NB4 (cell line): ENCODE results near the gene DLG1.

ENCODE experiments used
- DNase-seq: peaks from one replicate; pipeline ENCODE4 v3.0.0; 2010; ENCODE audit warnings: low read depth
- H3K4me3 ChIP-seq: one replicate; pipeline ENCODE4 v1.5.1; 2011; ENCODE audit warnings: mild to moderate bottlenecking, low read depth, low read length, moderate library complexity
- CTCF ChIP-seq: IDR thresholded peaks from one replicate; pipeline ENCODE4 v1.5.1; 2012; ENCODE audit warnings: low read depth, low read length
- MAX ChIP-seq: IDR thresholded peaks from 2 replicates; pipeline ENCODE4 v1.6.1; 2011; ENCODE audit warnings: low read depth, low read length
- MYC ChIP-seq: IDR thresholded peaks from 2 replicates; pipeline ENCODE4 v1.6.1; 2011; ENCODE audit warnings: low read depth, low read length
- POLR2A ChIP-seq: IDR thresholded peaks from 2 replicates; pipeline ENCODE4 v1.6.1; 2011; ENCODE audit warnings: mild to moderate bottlenecking; ENCODE audit not compliant: insufficient read length; ENCODE audit errors: extremely low read depth

The DLG1 gene

DNA sequence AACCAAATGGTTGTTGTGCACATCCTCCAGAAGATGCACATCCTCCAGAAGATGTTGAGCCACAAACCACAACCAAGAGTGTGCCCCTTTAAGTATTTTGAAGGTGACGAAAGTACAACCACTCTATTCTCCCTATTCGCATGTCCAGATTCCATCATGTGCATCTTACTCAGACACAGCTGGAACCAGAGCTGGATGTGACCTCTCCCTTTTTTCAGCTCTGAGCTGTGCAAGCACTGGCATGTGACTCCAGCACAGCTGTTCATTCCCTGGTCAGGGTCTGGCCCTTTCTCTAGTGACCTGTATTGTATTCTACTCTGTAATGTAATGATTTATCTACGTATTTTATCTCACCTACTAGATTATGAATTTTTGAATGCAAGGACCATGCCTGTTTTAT lies 29.3 kb upstream of the DLG1 start:
- no peak for TF ChIP-seq CTCF
- TF ChIP-seq MAX = no peak
- no peak for TF ChIP-seq MYC
- TF ChIP-seq POLR2A = no peak
- no peak for DNase-seq
- no peak overlapping the region for H3K4me3 ChIP-seq

DNA sequence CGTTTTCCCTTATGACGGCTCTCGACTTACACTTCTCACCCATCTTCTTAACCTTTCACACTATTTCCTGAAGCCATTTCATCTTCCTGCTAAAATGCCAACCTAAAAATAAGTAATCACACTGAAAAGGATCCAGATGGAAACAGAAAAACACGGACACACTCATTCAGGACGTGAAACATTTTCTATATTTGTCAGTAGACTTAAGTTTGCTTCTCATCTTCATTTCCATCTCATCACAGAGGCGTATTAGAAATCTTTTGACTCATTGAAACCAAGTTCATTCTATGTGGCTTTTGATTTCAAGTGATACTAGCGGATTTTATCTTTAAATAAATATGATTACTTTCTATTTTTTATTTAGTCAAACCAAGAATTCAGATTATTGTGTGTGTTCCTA lies 27.4 kb upstream of the DLG1 start:
- H3K4me3 ChIP-seq = no peak overlapping the region
- DNase-seq = no peak
- TF ChIP-seq POLR2A (no peak), MYC (no peak)

GRCh38 chr3:197322149-197322548 lies 23.7 kb upstream of the DLG1 start:
- TF ChIP-seq CTCF = no peak
- TF ChIP-seq MAX = no peak
- no peak for TF ChIP-seq MYC
- no peak for TF ChIP-seq POLR2A
- no peak overlapping the region for H3K4me3 ChIP-seq
- DNase-seq = no peak

DNA sequence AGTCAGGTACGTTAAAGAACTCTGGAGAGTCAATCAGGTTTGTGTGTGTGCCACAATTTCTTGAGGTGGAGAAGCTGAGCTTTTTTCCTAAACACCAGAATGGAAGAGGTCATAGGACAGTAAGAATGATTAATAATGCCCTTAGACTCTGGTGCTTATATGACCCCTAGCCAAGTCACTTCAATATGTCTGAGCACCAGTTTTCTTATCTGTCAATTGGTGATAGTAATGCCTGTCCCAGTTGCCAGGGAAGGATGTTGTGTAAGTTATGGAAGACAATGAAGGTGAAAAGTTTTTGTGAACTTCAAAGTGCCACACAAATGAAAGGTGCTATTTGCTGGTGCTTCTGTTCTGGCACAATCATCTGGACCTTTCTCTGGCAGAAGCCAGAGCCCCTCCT lies 22.2 kb upstream of the DLG1 start:
- TF ChIP-seq POLR2A = no peak
- DNase-seq = no peak
- no peak overlapping the region for H3K4me3 ChIP-seq

GRCh38 chr3:197317250-197317963 lies 19.0 kb upstream of the DLG1 start:
- peak; percentile 31 for DNase-seq
- TF ChIP-seq MYC (no peak), MAX (no peak), POLR2A (no peak), CTCF (no peak)
- H3K4me3 ChIP-seq = no peak overlapping the region

DNA sequence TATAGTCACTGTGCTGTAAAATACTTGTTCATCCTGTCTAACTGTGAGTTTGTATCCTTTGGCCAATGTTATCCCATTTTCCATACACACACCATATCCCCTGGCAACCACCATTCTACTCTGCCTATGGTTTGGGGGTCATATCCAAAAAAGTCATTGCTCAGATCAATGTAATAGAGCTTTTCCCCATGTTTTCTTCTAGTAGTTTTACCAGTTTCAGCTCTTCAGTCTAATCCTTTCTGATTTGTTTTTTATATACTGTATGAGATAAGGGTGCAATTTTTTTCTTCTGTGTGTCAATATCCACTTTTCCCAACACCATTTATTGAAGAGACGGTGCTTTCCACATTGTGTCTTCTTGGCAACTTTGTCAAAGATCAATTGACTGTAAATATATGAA lies 14.0 kb upstream of the DLG1 start:
- H3K4me3 ChIP-seq = no peak overlapping the region
- TF ChIP-seq CTCF = no peak
- TF ChIP-seq MYC = no peak
- no peak for TF ChIP-seq MAX
- TF ChIP-seq POLR2A = no peak
- DNase-seq = no peak

DNA sequence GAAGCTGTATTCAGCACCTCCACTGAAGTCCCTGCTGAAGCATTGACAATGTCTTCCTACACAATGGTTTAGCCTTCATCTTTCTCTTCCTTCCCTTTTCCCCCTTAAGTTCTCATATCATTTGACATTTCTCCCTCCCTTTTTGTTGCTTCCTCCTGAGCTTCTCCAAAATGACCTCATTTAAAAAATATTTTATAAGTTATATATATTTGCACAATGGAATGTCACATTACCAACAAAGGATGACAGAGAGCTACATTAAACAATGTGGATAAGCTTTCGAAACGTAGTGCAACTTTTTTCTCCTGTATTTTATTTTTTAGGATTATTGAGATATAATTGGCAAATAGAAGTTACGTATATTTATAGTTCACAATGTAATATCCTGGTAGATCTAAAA lies 13.2 kb upstream of the DLG1 start:
- no peak for DNase-seq
- TF ChIP-seq MAX (no peak), POLR2A (no peak), CTCF (no peak), MYC (no peak)
- H3K4me3 ChIP-seq = no peak overlapping the region
